22Rv1 (cell line): Measurements from ENCODE around the gene BRS3.

Source experiments
- ZFX ChIP-seq: fragments of 450-650 bp; IDR thresholded peaks from 2 replicates; pipeline ENCODE4 v1.6.1; 2017; ENCODE audit warnings: antibody characterized with exemption, borderline replicate concordance
- TF ChIP-seq, protein P1 (sequence below): fragments of 450-650 bp; IDR thresholded peaks from 2 replicates; pipeline ENCODE4 v1.5.1; 2017; ENCODE audit warnings: mild to moderate bottlenecking

- TF ChIP-seq, protein P1, sequence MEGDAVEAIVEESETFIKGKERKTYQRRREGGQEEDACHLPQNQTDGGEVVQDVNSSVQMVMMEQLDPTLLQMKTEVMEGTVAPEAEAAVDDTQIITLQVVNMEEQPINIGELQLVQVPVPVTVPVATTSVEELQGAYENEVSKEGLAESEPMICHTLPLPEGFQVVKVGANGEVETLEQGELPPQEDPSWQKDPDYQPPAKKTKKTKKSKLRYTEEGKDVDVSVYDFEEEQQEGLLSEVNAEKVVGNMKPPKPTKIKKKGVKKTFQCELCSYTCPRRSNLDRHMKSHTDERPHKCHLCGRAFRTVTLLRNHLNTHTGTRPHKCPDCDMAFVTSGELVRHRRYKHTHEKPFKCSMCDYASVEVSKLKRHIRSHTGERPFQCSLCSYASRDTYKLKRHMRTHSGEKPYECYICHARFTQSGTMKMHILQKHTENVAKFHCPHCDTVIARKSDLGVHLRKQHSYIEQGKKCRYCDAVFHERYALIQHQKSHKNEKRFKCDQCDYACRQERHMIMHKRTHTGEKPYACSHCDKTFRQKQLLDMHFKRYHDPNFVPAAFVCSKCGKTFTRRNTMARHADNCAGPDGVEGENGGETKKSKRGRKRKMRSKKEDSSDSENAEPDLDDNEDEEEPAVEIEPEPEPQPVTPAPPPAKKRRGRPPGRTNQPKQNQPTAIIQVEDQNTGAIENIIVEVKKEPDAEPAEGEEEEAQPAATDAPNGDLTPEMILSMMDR: no peak
- no peak for TF ChIP-seq ZFX
Measured at GRCh38 chrX:136497556-136498052, 9.9 kb downstream of the BRS3 start, which contains the start of gene HTATSF1.
